K562 (cell line): ENCODE data around the gene MARK3. TPM values are rescaled to one million over a fixed set of nuclear protein-coding genes. Genes with fewer than 3 reads are reported as not detected.

ENCODE experiments used
- ATAC-seq: fragments of 200-7000 bp; cut with Tn5 transposase; 3 replicates; pipeline ENCODE4 v1.9.1; 2020; ENCODE audit warnings: moderate library complexity
- BruUV-seq: library from RNA; stranded (reverse); fragments of 400-500 nt; replicated peaks from 2 replicates; lab custom pipeline; 2021; lab: Mats Ljungman, UMichigan
- CTCF ChIA-PET: fragments of 300-600 bp; formaldehyde crosslinking; extraction: SDS; loops from one replicate; lab custom pipeline; 2021; ENCODE audit warnings: low intra/inter-chr PET ratio; lab: Yijun Ruan, JAX
- POLR2A ChIA-PET: fragments of 300-600, 350-650 bp; sonication (Branson Sonifier 250); formaldehyde crosslinking; extraction: SDS; loops from one replicate; lab custom pipeline; 2021; ENCODE audit warnings: antibody characterized with exemption, inconsistent platforms; lab: Yijun Ruan, JAX
- DNase-seq, 4 experiments: peaks; one replicate each; pipeline versions ENCODE4 v3.0.0 to v3.0.0-alpha.2; 2011 to 2018; ENCODE audit warnings: low spot score in 3 of 4, mixed read lengths in 3 of 4; ENCODE audit errors: extremely low read depth in 1 of 4
- FAIRE-seq: peaks from 2 replicates; lab custom pipeline; 2011; peaks lifted over from hg19 to GRCh38; lab: Jason Lieb, UNC
- H2AFZ ChIP-seq: 2 replicates; pipeline ENCODE4 v1.6.0; 2011; ENCODE audit warnings: low read depth, low read length, control low read depth, inconsistent platforms
- H3K27ac ChIP-seq: fragments of 200-600 bp; 3 replicates; pipeline ENCODE4 v1.8.0; 2011; ENCODE audit warnings: low read depth, mild to moderate bottlenecking, control low read depth, inconsistent platforms, low read length, moderate library complexity, mixed read lengths; ENCODE audit errors: extremely low read depth
- H3K27me3 ChIP-seq, 2 experiments: fragments of 300-600 bp in 1 of 2; 2 replicates in 1 of 2; 3 replicates in 1 of 2; pipeline versions ENCODE4 v1.6.0 to v1.8.0; 2011; ENCODE audit warnings: inconsistent platforms in 2 of 2, low read length in 2 of 2, mild to moderate bottlenecking in 1 of 2, mixed read lengths in 1 of 2, moderate library complexity in 1 of 2; ENCODE audit not compliant: control insufficient read depth in 2 of 2, insufficient read depth in 2 of 2
- H3K36me3 ChIP-seq: fragments of 300-600 bp; 3 replicates; pipeline ENCODE4 v1.8.0; 2011; ENCODE audit warnings: mild to moderate bottlenecking, low read length, inconsistent platforms; ENCODE audit not compliant: control insufficient read depth, insufficient read depth
- H3K4me1 ChIP-seq, 2 experiments: fragments of 200-600 bp in 1 of 2; replicated peaks in 1 of 2; 2 replicates in 1 of 2; 3 replicates in 1 of 2; pipeline versions ENCODE4 v1.5.1 to v1.8.0; 2011; ENCODE audit warnings: inconsistent platforms in 2 of 2, low read length in 2 of 2, mild to moderate bottlenecking in 1 of 2, mixed read lengths in 1 of 2, moderate library complexity in 1 of 2; ENCODE audit not compliant: control insufficient read depth in 2 of 2, insufficient read depth in 2 of 2
- H3K4me2 ChIP-seq: 2 replicates; pipeline ENCODE4 v1.6.1; 2011; ENCODE audit warnings: low read length, control low read depth, inconsistent platforms, mixed read lengths; ENCODE audit not compliant: insufficient read depth
- H3K4me3 ChIP-seq: fragments of 200-600 bp; sonication (generic), shearing (Covaris generic); 2 replicates; pipeline ENCODE4 v1.5.1; 2016; ENCODE audit warnings: control low read depth, inconsistent platforms
- H3K79me2 ChIP-seq: fragments of 200-600 bp; 3 replicates; pipeline ENCODE4 v1.8.0; 2011; ENCODE audit warnings: low read length, inconsistent platforms; ENCODE audit not compliant: control insufficient read depth, insufficient read depth
- H3K9ac ChIP-seq, 2 experiments: 2 replicates each; pipeline versions ENCODE4 v1.6.0 to v1.6.1; 2011; ENCODE audit warnings: low read depth in 2 of 2, low read length in 2 of 2, control low read depth in 1 of 2, inconsistent platforms in 1 of 2, mild to moderate bottlenecking in 1 of 2, mixed read lengths in 1 of 2; ENCODE audit not compliant: insufficient read depth in 1 of 2
- H3K9me1 ChIP-seq: one replicate; pipeline ENCODE4 v1.6.0; 2011; ENCODE audit warnings: inconsistent platforms, mild to moderate bottlenecking, low read length, moderate library complexity; ENCODE audit not compliant: control insufficient read depth, insufficient read depth
- H3K9me3 ChIP-seq: replicated peaks from 2 replicates; pipeline ENCODE4 v1.5.1; 2011; ENCODE audit warnings: low read depth, low read length, inconsistent platforms; ENCODE audit not compliant: control insufficient read depth, insufficient read depth
- H4K20me1 ChIP-seq: replicated peaks from 2 replicates; pipeline ENCODE4 v1.6.1; 2011; ENCODE audit warnings: low read length, inconsistent platforms, mixed read lengths; ENCODE audit not compliant: control insufficient read depth, insufficient read depth
- HDAC1 ChIP-seq, 2 experiments: fragments of 450-650 bp; IDR thresholded peaks; 2 replicates each; pipeline ENCODE4 v1.6.1; 2016 to 2017; ENCODE audit warnings: inconsistent platforms in 1 of 2, mild to moderate bottlenecking in 1 of 2, moderate library complexity in 1 of 2
- MAFK ChIP-seq: IDR thresholded peaks from 2 replicates; pipeline ENCODE4 v1.6.1; 2011; ENCODE audit warnings: low read length, improper control_type of control experiment
- RCOR1 ChIP-seq, 2 experiments: IDR thresholded peaks; 2 replicates each; pipeline ENCODE4 v1.6.1; 2012; ENCODE audit warnings: low read depth in 2 of 2, low read length in 2 of 2, borderline replicate concordance in 1 of 2, improper control_type of control experiment in 1 of 2
- SIN3B ChIP-seq: fragments of 450-650 bp; IDR thresholded peaks from 2 replicates; pipeline ENCODE4 v1.6.1; 2017; ENCODE audit warnings: low read depth, mild to moderate bottlenecking, moderate library complexity
- STAT5A ChIP-seq: IDR thresholded peaks from 2 replicates; pipeline ENCODE4 v1.6.1; 2012; ENCODE audit warnings: low read length, inconsistent platforms, borderline replicate concordance
- ZNF24 ChIP-seq: fragments of 450-650 bp; IDR thresholded peaks from 2 replicates; pipeline ENCODE4 v1.6.1; 2016
- ZNF384 ChIP-seq: IDR thresholded peaks from 2 replicates; pipeline ENCODE4 v1.6.1; 2012; ENCODE audit warnings: low read depth, low read length, improper control_type of control experiment
- WGBS: fragments of 100-300 bp; shearing (Covaris generic); methylation state at CpG from one replicate; pipeline ENCODE4 v1.1.6; 2016; ENCODE audit warnings: low coverage, mixed read lengths; ENCODE audit not compliant: insufficient coverage; ENCODE audit errors: missing lambda C conversion rate; 5-methylcytosine and 5-hydroxymethylcytosine counted together
- in situ Hi-C: fragments of 300-500 bp; cut with MboI; formaldehyde crosslinking; loops from 4 replicates; pipeline ENCODE4 v1.15.0; 2018; ENCODE audit warnings: inconsistent platforms, mixed read lengths
- intact Hi-C: fragments of 100-400 bp; cut with micrococcal nuclease; formaldehyde crosslinking; loops from 2 replicates; pipeline ENCODE4 v1.14.2; 2022
- polyA plus RNA-seq, 8 experiments: library from polyadenylated mRNA; depleted of rRNA in 4 of 8; stranded (reverse) in 5 of 8; unstranded in 3 of 8; fragments of >200 nt; fragmentation: Nextera tagmentation in 2 of 8; fragmentation: Illumina TruSeq in 1 of 8; extraction: Ambion mirVana in 2 of 8; extraction: Trizol in 1 of 8; gene quantifications; 2 replicates each; pipeline versions ENCODE4 v1.2.1 to v1.2.3, GENCODE V29; 2011 to 2014; ENCODE audit warnings: inconsistent platforms in 1 of 8, missing spikeins in 1 of 8
- total RNA-seq, 7 experiments: library from RNA; depleted of rRNA in 6 of 7; stranded (reverse); fragments of >200 nt in 6 of 7; fragmentation: Illumina TruSeq in 2 of 7; extraction: Trizol in 2 of 7; gene quantifications; 2 replicates each; pipeline versions ENCODE4 v1.2.1 to v1.2.3, GENCODE V29; 2011 to 2021; ENCODE audit warnings: low replicate concordance in 1 of 7
- TF ChIP-seq, protein P1 (sequence below): fragments of 450-650 bp; IDR thresholded peaks from 2 replicates; pipeline ENCODE4 v1.7.1; 2018; ENCODE audit warnings: mild to moderate bottlenecking, low read depth; ENCODE audit not compliant: partially characterized antibody
- TF ChIP-seq, protein P2 (sequence below), 3 experiments: IDR thresholded peaks in 2 of 3; conservative IDR thresholded peaks in 1 of 3; 2 replicates each; pipeline ENCODE4 v1.5.1; 2011 to 2012; ENCODE audit warnings: low read length in 3 of 3, mild to moderate bottlenecking in 3 of 3, control low read depth in 2 of 3, improper control_type of control experiment in 1 of 3, inconsistent platforms in 1 of 3, low read depth in 1 of 3, mixed read lengths in 1 of 3, moderate library complexity in 1 of 3; ENCODE audit not compliant: insufficient read depth in 2 of 3

MARK3 gene
- total and polyA plus RNA-seq, 9 of the 15 experiments (the other 6 are each of a cell fraction or from before 2014, with no cell fraction given) = 10.1 to 68.7 (median 56.3) TPM

DNA sequence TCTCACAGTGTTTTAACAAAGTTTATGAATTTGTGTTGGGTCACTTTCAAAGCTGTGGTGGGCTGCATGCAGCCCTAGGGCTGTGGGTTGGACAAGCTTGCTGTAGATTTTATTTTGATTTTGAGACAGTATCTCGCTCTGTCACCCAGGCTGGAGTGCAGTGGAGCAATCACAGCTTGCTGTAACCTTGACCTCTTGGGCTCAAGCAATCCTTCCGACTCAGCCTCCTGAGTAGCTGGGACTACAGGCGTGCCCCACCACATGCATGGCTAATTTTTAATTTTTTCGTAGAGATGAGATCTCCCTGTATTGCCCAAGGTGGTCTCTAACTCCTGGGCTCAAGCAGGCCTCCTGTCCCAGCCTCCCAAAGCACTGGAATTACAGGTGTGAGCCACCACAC lies 5.4 kb downstream of the MARK3 start (continued):
- TF ChIP-seq RCOR1 (IDR thresholded peaks at IDR 0.05; ENCODE audit: borderline replicate concordance in 1 of 2, low read depth in 2 of 2, low read length in 2 of 2) (0 out of 4 replicates have a peak, but pooled peaks of 1 of the 2 experiments have one; percentile 39), STAT5A (no peak)
- TF ChIP-seq, protein P1, sequence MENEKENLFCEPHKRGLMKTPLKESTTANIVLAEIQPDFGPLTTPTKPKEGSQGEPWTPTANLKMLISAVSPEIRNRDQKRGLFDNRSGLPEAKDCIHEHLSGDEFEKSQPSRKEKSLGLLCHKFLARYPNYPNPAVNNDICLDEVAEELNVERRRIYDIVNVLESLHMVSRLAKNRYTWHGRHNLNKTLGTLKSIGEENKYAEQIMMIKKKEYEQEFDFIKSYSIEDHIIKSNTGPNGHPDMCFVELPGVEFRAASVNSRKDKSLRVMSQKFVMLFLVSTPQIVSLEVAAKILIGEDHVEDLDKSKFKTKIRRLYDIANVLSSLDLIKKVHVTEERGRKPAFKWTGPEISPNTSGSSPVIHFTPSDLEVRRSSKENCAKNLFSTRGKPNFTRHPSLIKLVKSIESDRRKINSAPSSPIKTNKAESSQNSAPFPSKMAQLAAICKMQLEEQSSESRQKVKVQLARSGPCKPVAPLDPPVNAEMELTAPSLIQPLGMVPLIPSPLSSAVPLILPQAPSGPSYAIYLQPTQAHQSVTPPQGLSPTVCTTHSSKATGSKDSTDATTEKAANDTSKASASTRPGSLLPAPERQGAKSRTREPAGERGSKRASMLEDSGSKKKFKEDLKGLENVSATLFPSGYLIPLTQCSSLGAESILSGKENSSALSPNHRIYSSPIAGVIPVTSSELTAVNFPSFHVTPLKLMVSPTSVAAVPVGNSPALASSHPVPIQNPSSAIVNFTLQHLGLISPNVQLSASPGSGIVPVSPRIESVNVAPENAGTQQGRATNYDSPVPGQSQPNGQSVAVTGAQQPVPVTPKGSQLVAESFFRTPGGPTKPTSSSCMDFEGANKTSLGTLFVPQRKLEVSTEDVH = no peak

DNA sequence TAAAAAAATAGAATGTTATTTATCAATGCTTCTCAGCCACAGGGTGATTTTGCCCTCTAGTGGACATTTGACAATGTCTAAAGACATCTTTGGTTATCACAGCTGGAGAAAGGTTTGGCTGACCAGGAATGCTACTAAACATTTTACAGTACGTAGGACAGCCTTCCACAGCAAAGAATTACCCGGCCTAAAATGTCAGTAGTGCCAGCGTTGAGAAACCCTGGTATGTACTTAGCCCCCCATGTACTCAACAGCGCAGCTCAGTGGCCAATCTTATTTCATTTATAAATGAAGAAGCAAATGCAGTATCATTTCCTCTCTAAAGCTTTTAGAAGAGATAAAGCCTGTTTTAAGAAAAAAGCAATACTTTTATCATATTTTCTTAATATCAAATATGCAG lies 5.8 kb downstream of the MARK3 start:
- Histone ChIP-seq H2AFZ (no peak overlapping the region), H3K9me1 (no peaks in the 10 kb centered on the region), H3K27me3 (no peaks in the 10 kb centered on the region), H3K36me3 (peaks cover 8% of the 10 kb centered on the region; the same call in 2 of the 3 replicates), H3K27ac (no peak overlapping the region), H3K9ac (no peak overlapping the region), H3K4me3 (no peak overlapping the region), H4K20me1 (peaks cover 18% of the 10 kb centered on the region), H3K4me2 (no peak overlapping the region), H3K9me3 (no peaks in the 10 kb centered on the region; the same call in 1 of the 2 replicates), H3K4me1 (peaks cover 12 to 24% of the 10 kb centered on the region in 2 experiments), H3K79me2 (peaks cover 94% of the 10 kb centered on the region)
- in situ Hi-C loops = no loop called here
- POLR2A ChIA-PET = interaction anchor here (1.0 to 2.1 kb wide), 6 partner anchors 9 to 55 kb away, joined by 3 to 19 read pairs (median 6); no protein-coding TSS in a partner anchor
- CTCF ChIA-PET = no interaction called here
- intact Hi-C loops = loop anchor here (2.0 to 10.0 kb wide), 4 partner anchors 36 to 134 kb away; partner anchors contain the start of genes CKB and TRMT61A
- DNase-seq (peak in 2 of 4 experiments; percentile 19 to 47), FAIRE-seq (no peak), ATAC-seq (peak; percentile 24)
- WGBS = 23% methylated on average over 4 of the region's 4 CpGs
- BruUV-seq = no TSS peak
- TF ChIP-seq HDAC1 (IDR thresholded peaks at IDR 0.05) (no peak), ZNF384 (no peak), ZNF24 (no peak), MAFK (no peak), SIN3B (no peak)
- TF ChIP-seq, protein P2, sequence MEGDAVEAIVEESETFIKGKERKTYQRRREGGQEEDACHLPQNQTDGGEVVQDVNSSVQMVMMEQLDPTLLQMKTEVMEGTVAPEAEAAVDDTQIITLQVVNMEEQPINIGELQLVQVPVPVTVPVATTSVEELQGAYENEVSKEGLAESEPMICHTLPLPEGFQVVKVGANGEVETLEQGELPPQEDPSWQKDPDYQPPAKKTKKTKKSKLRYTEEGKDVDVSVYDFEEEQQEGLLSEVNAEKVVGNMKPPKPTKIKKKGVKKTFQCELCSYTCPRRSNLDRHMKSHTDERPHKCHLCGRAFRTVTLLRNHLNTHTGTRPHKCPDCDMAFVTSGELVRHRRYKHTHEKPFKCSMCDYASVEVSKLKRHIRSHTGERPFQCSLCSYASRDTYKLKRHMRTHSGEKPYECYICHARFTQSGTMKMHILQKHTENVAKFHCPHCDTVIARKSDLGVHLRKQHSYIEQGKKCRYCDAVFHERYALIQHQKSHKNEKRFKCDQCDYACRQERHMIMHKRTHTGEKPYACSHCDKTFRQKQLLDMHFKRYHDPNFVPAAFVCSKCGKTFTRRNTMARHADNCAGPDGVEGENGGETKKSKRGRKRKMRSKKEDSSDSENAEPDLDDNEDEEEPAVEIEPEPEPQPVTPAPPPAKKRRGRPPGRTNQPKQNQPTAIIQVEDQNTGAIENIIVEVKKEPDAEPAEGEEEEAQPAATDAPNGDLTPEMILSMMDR (IDR thresholded peaks at IDR 0.05 in 2 of 3, conservative IDR thresholded peaks at IDR 0.05 in 1 of 3; ENCODE audit: insufficient read depth in 2 of 3, low read depth in 1 of 3, low read length in 3 of 3) = peak; percentile 75 to 92 (median 83)
